Measurements from ENCODE around the gene DRC1.

GRCh38 chr2:26469955-26470354, 68.2 kb downstream of the DRC1 start:
- TF ChIP-seq CTCF (IDR thresholded peaks at IDR 0.05 in 2 of 3, conservative IDR thresholded peaks at IDR 0.05 in 1 of 3; ENCODE audit: borderline replicate concordance in 1 of 3, insufficient read depth in 1 of 3, low read depth in 2 of 3, low read length in 2 of 3) = no peak
- no peak for TF ChIP-seq CEBPB (IDR thresholded peaks at IDR 0.05; ENCODE audit: low read depth)
- no peak for TF ChIP-seq SRF (IDR thresholded peaks at IDR 0.05; ENCODE audit: low read depth)
- TF ChIP-seq POLR2A (IDR thresholded peaks at IDR 0.05; ENCODE audit: borderline replicate concordance, extremely low read depth, insufficient read depth, insufficient read length) = no peak
- TF ChIP-seq REST (IDR thresholded peaks at IDR 0.05; ENCODE audit: low read depth) = no peak
- TF ChIP-seq ATF3 (IDR thresholded peaks at IDR 0.05) = no peak
- no peak for TF ChIP-seq POLR2AphosphoS5 (IDR thresholded peaks at IDR 0.05; ENCODE audit: low read depth, low read length)
- no peak for TF ChIP-seq RAD21 (IDR thresholded peaks at IDR 0.05; ENCODE audit: low read depth)
- TF ChIP-seq ZBTB33 (IDR thresholded peaks at IDR 0.05; ENCODE audit: extremely low read depth, insufficient replicate concordance, low read length) = no peak
- TF ChIP-seq EZH2 (IDR thresholded peaks at IDR 0.05) = no peak
- TF ChIP-seq ZNF274 (IDR thresholded peaks at IDR 0.05; ENCODE audit: low read depth, low read length) = no peak
